Renal cortex interstitium (tissue), 15 donors: Measurements from ENCODE around the gene TSPAN31. TPM values are rescaled to one million over a fixed set of nuclear protein-coding genes. Genes with fewer than 3 reads are reported as not detected.
A peak's percentile ranks its signal among the peaks of the same experiment; 100 is the strongest.
"Not testable (repeated sequence)": the region's sequence is repeated elsewhere in the genome, so short reads cannot be mapped to it uniquely, and the experiment has no call there.

Experiments used
- DNase-seq, 11 donors: peaks; one replicate each; pipeline ENCODE4 v3.0.0-alpha.2; 2013; ENCODE audit warnings: low read depth in 9 of 11, low spot score in 4 of 11; ENCODE audit errors: extremely low read depth in 1 of 11
- long read RNA-seq, 16 experiments: transcript quantifications; one replicate each; lab custom pipeline, GENCODE V29; 2026
- polyA plus RNA-seq, 3 donors: library from polyadenylated mRNA; unstranded; fragments of 120-200 nt; gene quantifications; one replicate each; pipeline ENCODE4 v1.2.1, GENCODE V29; 2013; ENCODE audit not compliant: insufficient read length in 3 of 3

The TSPAN31 gene, protein sequence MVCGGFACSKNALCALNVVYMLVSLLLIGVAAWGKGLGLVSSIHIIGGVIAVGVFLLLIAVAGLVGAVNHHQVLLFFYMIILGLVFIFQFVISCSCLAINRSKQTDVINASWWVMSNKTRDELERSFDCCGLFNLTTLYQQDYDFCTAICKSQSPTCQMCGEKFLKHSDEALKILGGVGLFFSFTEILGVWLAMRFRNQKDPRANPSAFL
- polyA plus RNA-seq, result 100 to 1,000 TPM in 1 of 3 donors, 10 to 100 TPM in 2; 86.7 to 113 (median 99.9) TPM
- long read RNA-seq, donor 1, transcript TSPAN31-201 (6 exons, 1,849 nt), result major isoform, 8 of 16 reads
- long read RNA-seq, donor 1, partial matches to known transcripts, result 8 of 16 reads
- long read RNA-seq, donor 1, other reads (novel, unspliced or antisense), result 0 of 16 reads
- long read RNA-seq, donor 2, transcript TSPAN31-201 (6 exons, 1,849 nt), result major isoform, 22 of 60 reads
- long read RNA-seq, donor 2, partial matches to known transcripts, result 38 of 60 reads
- long read RNA-seq, donor 2, other reads (novel, unspliced or antisense), result 0 of 60 reads
- long read RNA-seq, donor 3, transcript TSPAN31-201 (6 exons, 1,849 nt), result major isoform, 30 of 37 reads
- long read RNA-seq, donor 3, partial matches to known transcripts, result 6 of 37 reads
- long read RNA-seq, donor 3, other reads (novel, unspliced or antisense), result 0 of 37 reads
- long read RNA-seq, donor 4, transcript TSPAN31-201 (6 exons, 1,849 nt), result major isoform, 15 of 218 reads
- long read RNA-seq, donor 4, partial matches to known transcripts, result 59 of 218 reads
- long read RNA-seq, donor 4, other reads (novel, unspliced or antisense), result 142 of 218 reads
- long read RNA-seq, donor 5, result 0 reads
- long read RNA-seq, donor 6, transcript TSPAN31-201 (6 exons, 1,849 nt), result major isoform, 14 of 163 reads
- long read RNA-seq, donor 6, partial matches to known transcripts, result 135 of 163 reads
- long read RNA-seq, donor 6, other reads (novel, unspliced or antisense), result 13 of 163 reads
- long read RNA-seq, donor 7, transcript TSPAN31-201 (6 exons, 1,849 nt), result major isoform, 16 of 18 reads
- long read RNA-seq, donor 7, partial matches to known transcripts, result 0 of 18 reads
- long read RNA-seq, donor 7, other reads (novel, unspliced or antisense), result 0 of 18 reads
- long read RNA-seq, donor 8, transcript TSPAN31-201 (6 exons, 1,849 nt), result major isoform, 39 of 367 reads
- long read RNA-seq, donor 8, partial matches to known transcripts, result 140 of 367 reads
- long read RNA-seq, donor 8, other reads (novel, unspliced or antisense), result 187 of 367 reads
- long read RNA-seq, donor 9, transcript TSPAN31-201 (6 exons, 1,849 nt), result major isoform, 21 of 22 reads
- long read RNA-seq, donor 9, partial matches to known transcripts, result 0 of 22 reads
- long read RNA-seq, donor 9, other reads (novel, unspliced or antisense), result 0 of 22 reads
- long read RNA-seq, donor 10, transcript TSPAN31-201 (6 exons, 1,849 nt), result major isoform, 25 of 219 reads
- long read RNA-seq, donor 10, partial matches to known transcripts, result 78 of 219 reads
- long read RNA-seq, donor 10, other reads (novel, unspliced or antisense), result 114 of 219 reads
- long read RNA-seq, donor 11, transcript TSPAN31-201 (6 exons, 1,849 nt), result major isoform, 15 of 16 reads
- long read RNA-seq, donor 11, partial matches to known transcripts, result 0 of 16 reads
- long read RNA-seq, donor 11, other reads (novel, unspliced or antisense), result 0 of 16 reads
- long read RNA-seq, donor 12, transcript TSPAN31-201 (6 exons, 1,849 nt), result major isoform, 14 of 173 reads
- long read RNA-seq, donor 12, partial matches to known transcripts, result 152 of 173 reads
- long read RNA-seq, donor 12, other reads (novel, unspliced or antisense), result 6 of 173 reads
- long read RNA-seq, donor 13, result 0 reads
- long read RNA-seq, donor 14, transcript TSPAN31-201 (6 exons, 1,849 nt), result major isoform, 19 of 20 reads
- long read RNA-seq, donor 14, partial matches to known transcripts, result 0 of 20 reads
- long read RNA-seq, donor 14, other reads (novel, unspliced or antisense), result 0 of 20 reads
- long read RNA-seq, donor 15, partial matches to known transcripts, result 0 of 6 reads
- long read RNA-seq, donor 15, other reads (novel, unspliced or antisense), result 0 of 6 reads
- long read RNA-seq, donor 16, transcript TSPAN31-201 (6 exons, 1,849 nt), result major isoform, 36 of 164 reads
- long read RNA-seq, donor 16, partial matches to known transcripts, result 127 of 164 reads
- long read RNA-seq, donor 16, other reads (novel, unspliced or antisense), result 0 of 164 reads

DNA sequence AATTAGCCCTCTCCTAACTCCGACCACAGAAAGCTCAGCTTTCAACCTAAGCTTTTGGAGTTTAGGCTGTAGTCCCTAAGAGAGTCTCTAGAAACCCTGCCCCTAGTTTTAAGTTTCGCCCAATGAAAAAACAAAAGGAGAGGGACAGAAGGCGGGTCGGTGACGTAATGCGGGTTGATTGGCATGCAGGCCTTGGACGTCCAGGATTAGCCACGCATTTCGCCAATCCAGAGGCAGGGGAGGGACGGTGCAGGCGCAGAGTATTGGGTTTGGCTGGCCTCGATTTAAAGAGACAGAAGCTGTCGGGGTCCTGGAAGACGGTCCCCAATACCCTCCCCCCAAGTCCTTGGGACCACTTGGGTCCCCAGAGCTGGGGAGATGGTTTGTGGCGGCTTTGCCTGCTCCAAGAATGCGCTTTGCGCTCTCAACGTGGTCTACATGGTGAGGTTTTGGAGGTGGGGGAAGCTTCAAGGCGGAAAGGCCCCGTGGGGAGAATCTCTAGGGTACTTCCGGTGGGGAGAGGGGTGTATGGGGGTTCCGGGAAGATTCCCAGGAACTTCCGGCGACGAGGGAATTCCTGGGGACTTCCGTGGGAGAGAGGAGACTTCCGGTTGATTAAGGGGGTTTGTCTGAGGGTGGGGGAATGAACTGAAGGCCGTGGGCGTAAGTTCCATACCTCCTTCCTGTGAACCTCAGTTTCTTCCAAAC lies at the start of gene TSPAN31:
TSPAN31 (plus strand) TSS at position 263 of the 708 bp plus-strand sequence; CDS start at position 379, 116 bp downstream.
- DNase-seq, result peak; percentile 96 to 99 (median 97)

DNA sequence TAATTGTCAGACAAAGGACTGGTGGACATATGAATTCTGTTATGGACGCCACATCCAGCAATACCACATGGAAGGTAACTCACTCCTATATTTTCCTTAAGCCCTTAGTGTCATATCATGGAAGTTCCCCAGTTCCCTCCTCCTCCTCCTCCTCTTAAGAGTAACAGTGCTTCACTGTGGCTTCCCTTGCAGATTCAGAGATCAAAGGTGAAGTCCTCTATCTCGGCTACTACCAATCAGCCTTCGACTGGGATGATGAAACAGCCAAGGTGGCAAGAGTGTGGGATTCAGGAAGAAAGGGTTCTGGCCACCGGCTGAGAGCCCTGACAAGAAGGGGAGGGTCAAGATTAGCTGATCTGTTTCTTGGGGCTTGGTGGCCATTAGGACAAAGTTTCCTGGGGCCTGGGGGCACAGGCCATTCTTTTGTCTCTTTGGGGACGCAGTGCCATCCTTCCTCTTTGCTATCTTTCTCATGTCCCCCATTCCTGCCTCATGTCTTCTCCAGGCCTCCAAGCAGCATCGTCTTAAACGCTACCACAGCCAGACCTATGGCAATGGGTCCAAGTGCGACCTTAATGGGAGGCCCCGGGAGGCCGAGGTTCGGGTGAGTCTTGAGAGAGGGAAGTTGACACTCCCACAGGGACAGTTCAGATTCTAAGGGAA lies 48.9 kb upstream of the TSPAN31 start:
- DNase-seq, result no peak

DNA sequence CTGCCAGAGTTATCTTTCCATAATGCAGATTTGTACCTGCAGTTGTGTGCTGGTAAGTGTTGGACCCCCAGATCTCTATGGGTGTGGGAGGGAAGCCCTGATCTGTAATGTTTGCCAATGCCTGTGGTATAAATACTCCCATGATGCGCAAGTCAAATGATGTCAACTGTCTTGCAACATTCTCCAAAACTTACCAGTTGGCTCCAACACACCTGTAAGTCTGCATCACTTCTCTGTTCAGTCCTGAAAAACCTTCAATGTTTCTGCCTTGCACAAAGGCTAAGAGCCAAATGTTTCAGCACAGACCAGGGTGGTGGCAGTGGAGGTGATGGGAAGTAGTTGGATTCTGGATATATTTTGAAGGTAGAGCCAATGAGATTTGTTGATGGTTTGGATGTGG lies 47.8 kb upstream of the TSPAN31 start:
- DNase-seq, result no peak

DNA sequence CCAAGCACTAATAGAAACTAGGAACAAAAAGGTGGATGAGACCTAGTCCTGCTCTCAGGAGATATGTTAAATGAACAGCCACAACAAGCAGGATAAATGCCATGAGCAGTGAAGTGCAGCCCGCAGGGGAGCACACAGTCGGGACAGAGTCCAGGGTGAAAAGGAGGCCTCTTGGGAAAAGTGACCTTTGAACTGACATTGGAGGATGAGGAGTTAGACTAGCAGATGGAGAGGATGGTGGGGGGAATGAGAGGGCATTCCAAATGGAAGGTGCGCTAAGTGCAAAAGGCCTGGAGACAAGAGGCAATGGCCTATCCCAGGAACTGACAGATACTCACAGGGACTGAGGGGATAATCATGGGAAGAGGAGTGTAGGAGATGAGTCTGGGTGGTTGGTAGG lies 46.4 kb upstream of the TSPAN31 start:
- no peak for DNase-seq

DNA sequence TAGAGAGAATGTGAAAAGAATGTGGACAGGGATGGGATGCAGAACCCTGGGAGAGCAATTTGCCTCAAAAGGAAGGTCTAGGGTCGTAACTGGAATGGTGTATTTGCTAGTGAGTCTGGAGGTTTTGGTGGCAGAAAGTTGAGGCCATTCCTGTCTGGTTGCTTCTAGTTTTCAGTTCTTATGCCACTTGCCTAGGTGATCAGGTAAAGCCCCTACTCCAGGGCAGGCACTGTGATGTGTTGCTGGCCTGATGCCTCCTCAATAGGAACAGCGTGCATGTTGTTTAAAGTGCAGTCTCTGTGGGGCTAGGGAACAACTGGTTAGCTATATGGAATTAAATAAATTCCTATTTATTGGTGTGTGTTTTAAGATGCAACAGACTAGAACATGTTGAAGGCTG lies 44.5 kb upstream of the TSPAN31 start:
- no peak for DNase-seq

DNA sequence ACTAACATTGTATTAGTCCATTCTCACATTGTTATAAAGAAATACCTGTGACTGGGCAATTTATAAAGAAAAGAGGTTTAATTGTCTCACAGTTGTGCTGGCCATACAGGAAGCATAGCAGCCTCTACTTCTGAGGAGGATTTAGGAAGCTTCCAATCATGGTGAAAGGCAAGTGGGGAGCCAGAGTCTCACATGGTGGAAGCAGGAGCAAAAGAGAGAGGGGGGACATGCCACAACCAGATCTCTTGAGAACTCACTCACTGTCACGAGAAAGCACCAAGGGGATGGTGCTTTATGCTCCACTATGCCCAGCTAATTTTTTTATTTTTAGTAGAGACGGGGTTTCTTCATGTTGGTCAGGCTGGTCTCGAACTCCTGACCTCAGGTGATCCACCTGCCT lies 37.6 kb upstream of the TSPAN31 start:
- DNase-seq, result no peak

DNA sequence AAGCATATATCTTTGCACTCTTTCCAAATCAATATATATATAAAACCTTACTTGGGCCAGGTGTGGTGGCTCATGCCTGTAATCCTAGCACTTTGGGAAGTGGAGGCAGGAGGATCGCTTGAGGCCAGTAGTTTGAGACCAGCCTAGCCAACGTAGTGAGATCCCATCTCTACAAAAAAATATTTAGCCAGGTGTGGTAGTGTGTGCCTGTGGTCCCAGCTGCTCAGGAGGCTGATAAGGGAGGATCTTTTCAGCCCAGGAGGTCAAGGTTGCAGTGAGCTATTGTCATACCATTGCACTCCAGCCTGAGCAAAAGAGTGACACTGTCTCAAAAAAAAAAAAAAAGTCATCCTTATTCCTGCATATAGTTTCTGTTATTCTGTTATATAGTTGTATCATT lies 36.5 kb upstream of the TSPAN31 start:
- DNase-seq, result no peak

DNA sequence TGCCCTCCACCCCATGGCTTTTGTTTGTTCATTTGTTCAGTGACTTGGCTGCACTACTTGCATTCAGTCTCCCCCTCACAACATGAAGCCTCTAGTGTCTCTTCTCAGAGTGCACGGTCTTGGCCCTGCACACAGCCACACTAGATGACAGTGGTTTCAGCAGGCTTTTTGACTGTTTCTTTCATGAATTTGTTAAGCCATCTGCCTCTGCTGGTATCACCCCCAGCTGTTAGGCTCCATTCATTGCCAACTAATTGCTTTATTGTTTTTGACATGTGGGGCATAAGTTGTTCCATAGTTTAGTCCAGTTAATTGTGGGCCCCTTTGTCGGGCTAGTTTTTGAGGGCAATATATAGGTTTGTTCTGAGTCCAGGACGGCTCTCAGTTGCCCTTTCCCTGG lies 32.1 kb upstream of the TSPAN31 start:
- no peak for DNase-seq

DNA sequence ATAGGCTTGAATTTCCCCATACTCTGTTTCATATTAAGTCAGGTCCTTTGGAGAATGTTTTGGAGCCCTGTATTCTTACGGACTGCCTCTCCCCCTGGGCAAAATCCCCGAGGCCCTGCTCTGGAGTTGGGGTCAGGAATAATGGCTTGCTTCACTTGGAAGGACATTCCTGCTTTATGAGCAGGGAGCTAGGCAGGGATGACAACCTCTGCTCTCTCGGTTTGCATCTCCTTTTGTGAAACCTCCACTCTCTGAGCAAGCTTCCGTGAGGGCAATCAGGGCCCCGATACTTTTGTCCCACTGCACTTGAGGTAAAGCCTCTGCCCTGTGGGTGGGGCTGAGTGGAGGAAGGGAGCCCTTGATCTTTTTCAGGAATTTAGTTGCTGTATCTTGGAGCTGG lies 31.6 kb upstream of the TSPAN31 start:
- no peak for DNase-seq

DNA sequence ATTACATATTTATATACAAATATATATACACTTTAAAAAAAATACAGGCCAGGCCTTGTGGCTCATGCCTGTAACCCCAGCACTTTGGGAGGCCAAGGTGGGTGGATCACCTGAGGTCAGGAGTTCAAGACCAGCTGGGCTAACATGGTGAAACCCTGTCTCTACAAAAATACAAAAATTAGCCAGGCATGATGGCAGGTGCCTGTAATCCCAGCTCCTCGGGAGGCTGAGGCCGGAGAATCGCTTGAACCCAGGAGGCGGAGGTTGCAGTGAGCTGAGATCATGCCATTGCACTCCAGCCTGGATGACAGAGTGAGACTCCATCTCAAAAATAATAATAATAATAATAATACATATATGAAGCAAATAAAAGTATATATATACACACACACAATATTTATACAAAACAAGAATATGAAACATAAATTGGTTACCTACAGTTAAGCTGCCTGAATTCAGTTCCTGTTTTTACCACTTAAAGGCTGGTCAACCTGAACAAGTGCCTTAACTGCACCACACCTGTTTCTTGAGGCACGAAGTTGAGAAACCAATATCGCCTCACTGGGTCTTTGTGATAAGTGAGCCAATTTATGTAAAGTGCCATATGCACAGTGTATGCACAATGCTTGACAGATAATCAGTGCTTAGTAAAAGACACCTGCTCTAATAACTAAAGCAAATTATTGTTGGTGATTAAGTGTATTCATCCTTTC lies 29.6 kb upstream of the TSPAN31 start:
- not testable (repeated sequence) for DNase-seq

DNA sequence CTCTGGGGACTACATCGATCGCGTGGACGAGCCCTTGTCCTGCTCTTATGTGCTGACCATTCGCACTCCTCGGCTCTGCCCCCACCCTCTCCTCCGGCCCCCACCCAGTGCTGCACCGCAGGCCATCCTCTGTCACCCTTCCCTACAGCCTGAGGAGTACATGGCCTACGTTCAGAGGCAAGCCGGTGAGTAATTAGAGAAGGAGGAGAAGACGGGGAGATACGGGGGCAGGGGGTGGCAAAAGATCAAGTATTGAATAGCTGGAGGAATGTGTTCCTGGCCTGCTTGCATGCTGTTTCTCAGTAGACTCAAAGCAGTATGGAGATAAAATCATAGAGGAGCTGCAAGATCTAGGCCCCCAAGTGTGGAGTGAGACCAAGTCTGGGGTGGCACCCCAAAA lies 29.1 kb upstream of the TSPAN31 start:
- no peak for DNase-seq

DNA sequence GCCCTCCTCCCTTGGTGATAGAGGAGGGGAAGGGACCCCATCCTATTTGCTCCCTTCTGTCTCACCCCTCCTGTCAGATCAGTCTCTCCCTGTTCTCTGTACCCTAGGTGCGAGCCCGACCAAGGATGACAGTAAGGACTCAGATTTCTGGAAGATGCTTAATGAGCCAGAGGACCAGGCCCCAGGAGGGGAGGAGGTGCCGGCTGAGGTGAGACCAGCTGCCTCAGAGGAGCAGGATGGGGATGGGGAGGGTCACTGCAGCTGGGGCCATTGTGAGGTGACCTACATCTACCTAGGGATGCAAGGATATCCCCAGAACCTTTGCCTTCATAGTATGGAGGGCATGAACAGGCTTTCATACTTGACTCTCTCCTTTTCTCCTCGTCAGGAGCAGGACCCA lies 28.5 kb upstream of the TSPAN31 start:
- DNase-seq, result no peak

DNA sequence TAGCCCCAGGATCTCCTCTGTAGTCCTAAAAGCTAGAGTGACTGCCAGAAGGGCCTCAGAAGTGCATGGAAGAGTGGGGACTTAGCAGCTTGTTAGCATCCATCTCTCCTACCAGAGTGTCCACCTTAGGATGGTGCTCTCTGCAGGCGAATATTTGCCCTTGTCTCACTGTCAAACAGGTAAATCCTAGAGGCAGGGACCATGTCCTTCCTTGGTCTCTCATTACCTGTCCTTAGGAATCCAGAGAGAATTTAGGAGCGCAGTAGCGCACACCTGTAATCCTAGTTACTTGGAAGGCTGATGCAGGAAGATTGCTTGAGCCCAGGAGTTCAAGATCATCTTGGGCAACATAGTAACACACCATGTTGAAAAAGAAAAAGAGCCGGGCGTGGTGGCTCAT lies 27.7 kb upstream of the TSPAN31 start:
- DNase-seq, result no peak

DNA sequence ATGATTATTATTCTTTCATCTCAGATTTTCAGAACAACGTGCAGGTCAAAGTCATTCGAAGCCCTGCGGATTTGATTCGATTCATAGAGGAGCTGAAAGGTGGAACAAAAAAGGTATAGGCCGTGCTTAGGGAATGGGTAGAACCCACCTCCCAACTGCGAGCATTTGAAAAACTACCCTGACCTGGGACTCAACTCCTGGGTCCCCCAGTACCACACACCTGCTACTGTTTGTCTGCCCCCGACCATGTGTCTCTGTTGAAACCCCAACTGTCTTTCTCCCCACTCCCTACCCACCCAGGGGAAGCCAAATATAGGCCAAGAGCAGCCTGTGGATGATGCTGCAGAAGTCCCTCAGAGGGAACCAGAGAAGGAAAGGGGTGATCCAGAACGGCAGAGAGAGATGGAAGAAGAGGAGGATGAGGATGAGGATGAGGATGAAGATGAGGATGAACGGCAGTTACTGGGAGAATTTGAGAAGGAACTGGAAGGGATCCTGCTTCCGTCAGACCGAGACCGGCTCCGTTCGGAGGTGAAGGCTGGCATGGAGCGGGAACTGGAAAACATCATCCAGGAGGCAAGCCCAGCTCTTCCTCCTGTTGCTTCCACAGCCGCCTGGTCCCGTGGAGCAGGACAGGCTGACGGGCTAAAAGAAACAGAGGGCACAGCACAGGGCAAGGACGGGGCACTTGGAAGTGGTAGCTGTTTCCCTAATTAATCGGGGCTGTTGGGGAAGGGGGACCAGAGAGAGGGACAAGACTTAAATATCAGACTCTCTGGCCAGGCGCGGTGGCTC lies 26.8 kb upstream of the TSPAN31 start:
- DNase-seq, result no peak
